IPS-15b (cell line): ENCODE results near the gene MYLK3.
"Not testable (repeated sequence)": the region's sequence is repeated elsewhere in the genome, so short reads cannot be mapped to it uniquely, and the experiment has no call there.

Source experiments
- H3K27me3 ChIP-seq: one replicate; pipeline ENCODE4 v1.6.1; 2013; ENCODE audit warnings: low read length; ENCODE audit not compliant: control insufficient read depth, insufficient read depth
- H3K36me3 ChIP-seq: one replicate; pipeline ENCODE4 v1.6.1; 2013; ENCODE audit warnings: low read length; ENCODE audit not compliant: control insufficient read depth, insufficient read depth
- H3K4me1 ChIP-seq: one replicate; pipeline ENCODE4 v1.6.1; 2013; ENCODE audit warnings: mild to moderate bottlenecking, low read length; ENCODE audit not compliant: control insufficient read depth, insufficient read depth
- H3K4me3 ChIP-seq: one replicate; pipeline ENCODE4 v1.5.1; 2013; ENCODE audit warnings: low read depth, low read length
- H3K9ac ChIP-seq: one replicate; pipeline ENCODE4 v1.6.1; 2013; ENCODE audit warnings: low read depth, mild to moderate bottlenecking, low read length
- H3K9me3 ChIP-seq: one replicate; pipeline ENCODE4 v1.6.1; 2013; ENCODE audit warnings: mild to moderate bottlenecking, low read length; ENCODE audit not compliant: control insufficient read depth, insufficient read depth

MYLK3 gene

DNA sequence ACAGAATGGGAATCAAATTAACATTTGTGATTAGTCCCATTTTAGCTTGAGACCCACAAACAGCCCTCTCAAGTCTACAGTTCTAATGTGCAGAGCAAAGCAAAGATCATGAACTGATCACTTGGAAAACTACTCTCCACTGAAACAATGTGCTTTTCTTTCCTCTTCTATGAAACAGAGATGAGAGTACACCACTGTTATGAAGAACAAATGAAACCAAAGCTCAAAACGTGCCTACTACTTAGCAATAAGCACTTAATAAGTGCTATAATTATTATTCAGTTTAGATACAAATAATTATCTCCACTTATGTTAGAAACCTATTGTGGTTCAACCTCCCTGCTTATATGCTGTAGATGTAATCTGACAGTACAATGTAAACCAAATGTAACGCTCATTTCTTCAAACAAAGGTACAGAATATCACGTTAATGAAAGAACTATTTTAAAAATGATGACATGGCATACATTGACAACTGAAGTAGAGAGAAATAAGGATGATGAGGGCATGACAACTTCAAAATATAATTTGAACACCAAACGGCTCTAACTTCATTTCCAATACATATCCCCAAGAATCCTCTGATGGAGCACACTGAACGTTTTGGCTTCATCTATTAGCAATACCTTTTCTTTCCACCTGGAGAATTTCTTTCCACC is 61.2 kb downstream of the MYLK3 start:
- Histone ChIP-seq H3K4me1 (peaks cover 16% of the 10 kb centered on the region), H3K4me3 (peak overlapping the region; percentile 87), H3K27me3 (no peaks in the 10 kb centered on the region), H3K36me3 (peaks cover 9% of the 10 kb centered on the region), H3K9me3 (no peaks in the 10 kb centered on the region), H3K9ac (no peak overlapping the region)

DNA sequence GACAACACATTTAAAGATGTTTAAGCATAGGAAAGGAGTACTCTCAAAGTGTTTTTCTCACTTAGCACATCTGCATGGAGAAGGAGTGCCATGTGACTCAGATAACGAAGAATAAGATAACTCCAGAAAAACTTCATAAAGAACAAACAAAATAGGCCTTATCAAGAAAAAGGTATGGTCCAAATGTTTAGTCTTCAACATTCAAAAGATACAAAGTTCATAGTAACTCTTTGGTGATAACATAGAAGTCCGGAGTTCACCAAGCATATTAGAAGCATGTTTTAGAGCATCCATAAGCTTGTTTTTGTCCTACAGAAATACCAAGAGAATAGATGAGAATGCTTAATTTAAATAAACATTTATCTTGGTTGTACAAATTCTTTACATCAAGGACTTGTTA is 66.3 kb downstream of the MYLK3 start:
- not testable (repeated sequence) for H3K36me3 ChIP-seq, H3K9me3 ChIP-seq, H3K4me3 ChIP-seq, H3K27me3 ChIP-seq, H3K4me1 ChIP-seq, H3K9ac ChIP-seq

DNA sequence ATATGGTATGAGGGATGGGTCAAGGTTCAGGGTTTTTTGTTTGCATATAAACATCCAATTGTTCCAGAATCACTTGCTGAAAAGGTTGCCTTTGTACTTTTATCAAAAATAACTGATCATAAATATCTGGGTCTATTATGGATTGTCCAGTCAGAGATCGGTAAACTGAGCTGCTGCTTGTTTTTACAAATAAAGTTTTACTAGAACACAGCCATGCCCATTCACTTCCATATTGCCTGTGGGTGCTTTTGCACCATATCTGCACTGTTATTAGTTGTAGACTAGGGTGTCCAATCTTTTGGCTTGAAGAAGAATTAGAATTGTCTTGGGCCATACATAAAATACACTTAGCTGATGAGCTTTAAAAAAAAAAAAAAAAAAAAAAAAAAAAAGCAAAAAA is 70.2 kb downstream of the MYLK3 start:
- H3K4me3 ChIP-seq, H3K9ac ChIP-seq, H3K36me3 ChIP-seq, H3K9me3 ChIP-seq, H3K27me3 ChIP-seq, H3K4me1 ChIP-seq: not testable (repeated sequence)

DNA sequence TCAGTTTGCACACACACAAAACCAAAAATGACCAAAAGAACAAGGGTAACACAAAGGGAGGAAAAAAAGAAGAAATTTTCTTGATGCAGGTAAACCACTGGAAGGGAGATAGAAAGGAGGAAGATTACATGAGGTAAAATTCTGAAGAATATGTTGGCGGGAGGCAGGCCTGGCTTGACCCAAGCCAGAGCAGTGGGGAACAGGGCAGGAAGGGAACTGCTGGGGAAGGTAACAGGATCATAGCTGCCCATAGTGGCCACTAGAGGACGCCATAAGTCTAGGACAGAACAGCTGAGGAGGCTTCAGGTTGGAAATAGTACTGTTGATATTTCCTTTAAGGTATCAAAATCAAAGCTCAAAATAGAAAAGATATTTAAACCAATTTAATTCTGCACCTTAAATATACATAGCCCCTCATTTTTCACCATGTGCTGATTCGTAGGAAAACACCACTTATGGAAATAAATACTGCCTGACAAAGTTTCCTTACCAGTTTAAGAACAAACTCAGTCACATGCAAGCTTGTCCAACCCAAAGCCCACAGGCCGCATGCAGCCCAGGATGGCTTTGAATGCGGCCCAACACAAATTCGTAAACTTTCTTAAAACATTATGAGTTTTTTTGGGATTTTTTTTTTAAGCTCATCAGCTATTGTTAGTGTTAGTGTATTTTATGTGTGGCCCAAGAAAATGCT is 74.7 kb downstream of the MYLK3 start:
- Histone ChIP-seq H3K4me3 (no peak overlapping the region), H3K9me3 (no peaks in the 10 kb centered on the region), H3K27me3 (no peaks in the 10 kb centered on the region), H3K36me3 (peaks cover 12% of the 10 kb centered on the region), H3K4me1 (no peaks in the 10 kb centered on the region), H3K9ac (no peak overlapping the region)

DNA sequence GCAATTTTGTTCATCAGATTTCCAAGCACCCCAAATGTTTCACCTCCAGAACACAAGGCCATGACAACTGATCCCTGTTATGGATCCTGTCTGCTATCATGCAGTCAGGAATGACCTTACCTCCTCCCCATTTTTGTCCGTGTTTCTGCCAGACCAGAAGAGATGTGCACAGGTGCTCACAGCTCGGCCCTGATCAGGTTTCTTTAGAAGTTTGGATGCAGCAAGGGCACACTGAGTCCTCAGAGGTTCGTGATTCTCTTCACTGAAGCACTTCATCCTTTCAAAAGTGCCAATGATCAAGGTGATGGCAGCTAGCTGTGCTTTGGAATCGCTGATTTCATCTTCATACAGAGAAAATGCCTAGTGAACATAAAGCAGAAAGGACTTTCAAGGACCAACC is 86.0 kb downstream of the MYLK3 start:
- Histone ChIP-seq H3K9me3 (no peaks in the 10 kb centered on the region), H3K4me3 (no peak overlapping the region), H3K27me3 (no peaks in the 10 kb centered on the region), H3K9ac (no peak overlapping the region), H3K36me3 (peaks cover 22% of the 10 kb centered on the region), H3K4me1 (no peaks in the 10 kb centered on the region)

DNA sequence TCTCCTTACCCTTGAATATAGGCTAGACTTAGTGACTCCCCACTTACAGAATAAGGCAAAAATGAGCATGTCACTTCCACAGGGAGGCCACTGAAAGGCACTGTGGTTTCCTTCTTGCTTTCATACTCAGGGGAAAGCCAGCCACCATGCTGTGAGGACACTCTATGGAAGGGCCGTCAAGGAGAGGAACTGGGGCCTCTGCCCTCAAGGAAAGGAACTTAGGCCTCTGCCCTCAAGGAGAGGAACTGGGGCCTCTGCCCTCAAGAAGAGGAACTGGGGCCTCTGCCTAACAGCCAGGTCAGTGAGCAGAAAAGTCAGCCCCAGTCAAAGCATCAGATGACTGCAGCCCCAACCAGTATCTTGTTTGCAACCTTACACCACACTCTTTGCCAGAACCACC is 89.2 kb downstream of the MYLK3 start:
- Histone ChIP-seq H3K9me3 (no peaks in the 10 kb centered on the region), H3K27me3 (no peaks in the 10 kb centered on the region), H3K4me1 (no peaks in the 10 kb centered on the region), H3K36me3 (peaks cover 22% of the 10 kb centered on the region), H3K4me3 (no peak overlapping the region), H3K9ac (no peak overlapping the region)
